PC-3 (cell line): ENCODE data around the gene MRPL48. TPM values are rescaled to one million over a fixed set of nuclear protein-coding genes. Genes with fewer than 3 reads are reported as not detected.

Experiments used
- ATAC-seq: fragments of 200-7000 bp; cut with Tn5 transposase; 2 replicates; pipeline ENCODE4 v1.9.1; 2020; ENCODE audit warnings: mild to moderate bottlenecking, moderate library complexity
- BruUV-seq: library from RNA; stranded (reverse); fragments of 400-500 nt; replicated peaks from 2 replicates; lab custom pipeline; 2021; lab: Mats Ljungman, UMichigan
- CTCF ChIA-PET: fragments of 300-600 bp; sonication (Branson Sonifier 250); formaldehyde crosslinking; loops from one replicate; lab custom pipeline; 2022; ENCODE audit warnings: antibody characterized with exemption; lab: Charles Lee
- POLR2A ChIA-PET: fragments of 300-600 bp; sonication (Branson Sonifier 250); formaldehyde crosslinking; loops from one replicate; lab custom pipeline; 2022; ENCODE audit warnings: antibody characterized with exemption; ENCODE audit not compliant: unreplicated experiment; lab: Charles Lee
- DNase-seq: peaks from one replicate; pipeline ENCODE4 v3.0.0-alpha.2; 2015
- H2AFZ ChIP-seq: fragments of 300-600 bp; sonication (generic); 2 replicates; pipeline ENCODE4 v1.6.0; 2016; ENCODE audit warnings: antibody characterized with exemption, low read length
- H3F3A ChIP-seq: fragments of 300-600 bp; sonication (generic); one replicate; pipeline ENCODE4 v1.6.0; 2017; ENCODE audit warnings: antibody characterized with exemption, low read length, control low read depth, mild to moderate bottlenecking; ENCODE audit not compliant: unreplicated experiment
- H3K27ac ChIP-seq: fragments of 300-600 bp; sonication (generic); 2 replicates; pipeline ENCODE4 v1.5.1; 2016; ENCODE audit warnings: mild to moderate bottlenecking, low read length
- H3K27me3 ChIP-seq: fragments of 300-600 bp; sonication (generic); 2 replicates; pipeline ENCODE4 v1.6.1; 2016; ENCODE audit warnings: low read length, mixed read lengths
- H3K36me3 ChIP-seq: fragments of 300-600 bp; sonication (generic); 2 replicates; pipeline ENCODE4 v1.6.1; 2016; ENCODE audit warnings: low read depth, mixed run types, low read length, mixed read lengths
- H3K4me1 ChIP-seq: fragments of 300-600 bp; sonication (generic); 2 replicates; pipeline ENCODE4 v1.5.1; 2016; ENCODE audit warnings: low read length; ENCODE audit not compliant: insufficient read depth
- H3K4me2 ChIP-seq: fragments of 300-600 bp; sonication (generic); 2 replicates; pipeline ENCODE4 v1.6.0; 2016; ENCODE audit warnings: low read length
- H3K4me3 ChIP-seq: fragments of 300-600 bp; sonication (generic); 2 replicates; pipeline ENCODE4 v1.5.1; 2016; ENCODE audit warnings: mild to moderate bottlenecking, low read length, mixed read lengths
- H3K79me2 ChIP-seq: fragments of 300-600 bp; sonication (generic); 2 replicates; pipeline ENCODE4 v1.6.1; 2017; ENCODE audit warnings: low read length, mixed read lengths
- H3K9ac ChIP-seq: fragments of 300-600 bp; sonication (generic); 2 replicates; pipeline ENCODE4 v1.6.0; 2016; ENCODE audit warnings: mild to moderate bottlenecking, low read length
- H3K9me2 ChIP-seq: fragments of 300-600 bp; sonication (generic); replicated peaks from 2 replicates; pipeline ENCODE4 v1.6.1; 2016; ENCODE audit warnings: mixed run types, low read length, mixed read lengths
- H3K9me3 ChIP-seq: fragments of 300-600 bp; sonication (generic); 2 replicates; pipeline ENCODE4 v1.6.1; 2016; ENCODE audit warnings: low read length, mixed read lengths
- H4K20me1 ChIP-seq: fragments of 300-600 bp; sonication (generic); 2 replicates; pipeline ENCODE4 v1.6.1; 2016; ENCODE audit warnings: low read length, mixed read lengths
- CTCF ChIP-seq: fragments of 300-600 bp; sonication (generic); conservative IDR thresholded peaks from 2 replicates; pipeline ENCODE4 v1.5.1; 2017; ENCODE audit warnings: antibody characterized with exemption, low read depth, mild to moderate bottlenecking, low read length
- EZH2 ChIP-seq: fragments of 300-600 bp; sonication (generic); IDR thresholded peaks from one replicate; pipeline ENCODE4 v1.6.1; 2017; ENCODE audit warnings: antibody characterized with exemption, mild to moderate bottlenecking, low read length; ENCODE audit not compliant: unreplicated experiment
- EZH2phosphoT487 ChIP-seq: fragments of 300-600 bp; sonication (generic); IDR thresholded peaks from 2 replicates; pipeline ENCODE4 v1.6.1; 2018; ENCODE audit warnings: mild to moderate bottlenecking, antibody characterized with exemption, low read length, borderline replicate concordance
- intact Hi-C: fragments of 100-400 bp; cut with micrococcal nuclease; formaldehyde crosslinking; loops from 2 replicates; pipeline ENCODE4 v1.9.0; 2023
- total RNA-seq: library from RNA; depleted of rRNA; stranded (reverse); fragments of >200 nt; gene quantifications from 2 replicates; pipeline ENCODE4 v1.2.3, GENCODE V29; 2014

The MRPL48 gene
- total RNA-seq, 1 experiment from 2014 or later, result 80.8 TPM

GRCh38 chr11:73859671-73860070, 72.0 kb downstream of the MRPL48 start:
- Histone ChIP-seq H3K27ac (no peak overlapping the region), H3K9me2 (no peaks in the 10 kb centered on the region), H3K4me1 (peaks cover 1% of the 10 kb centered on the region; the same call in 1 of the 2 replicates), H3K79me2 (no peaks in the 10 kb centered on the region), H3K4me2 (no peak overlapping the region), H4K20me1 (no peaks in the 10 kb centered on the region), H3K27me3 (no peaks in the 10 kb centered on the region), H2AFZ (no peak overlapping the region), H3K9ac (no peak overlapping the region), H3F3A (peaks cover 2% of the 10 kb centered on the region), H3K36me3 (peaks cover 8% of the 10 kb centered on the region; the same call in 1 of the 2 replicates), H3K9me3 (no peaks in the 10 kb centered on the region), H3K4me3 (no peak overlapping the region)
- BruUV-seq, result no TSS peak
- ATAC-seq (no peak), DNase-seq (no peak)
- ChIA-PET CTCF (no interaction called here), POLR2A (no interaction called here)
- intact Hi-C loops, result no loop called here
- no peak for TF ChIP-seq EZH2phosphoT487
- no peak for TF ChIP-seq CTCF
- no peak for TF ChIP-seq EZH2

- no peaks in the 10 kb centered on the region for H3K4me1 ChIP-seq
- ChIA-PET CTCF (no interaction called here), POLR2A (no interaction called here)
- no peaks in the 10 kb centered on the region for H3K27me3 ChIP-seq
- no peak for DNase-seq
- no peak overlapping the region for H3K4me2 ChIP-seq
- no peak overlapping the region for H3K4me3 ChIP-seq
- TF ChIP-seq CTCF (no peak), EZH2phosphoT487 (no peak), EZH2 (no peak)
- H3K9me2 ChIP-seq, result no peaks in the 10 kb centered on the region
- no peaks in the 10 kb centered on the region for H3K9me3 ChIP-seq
- intact Hi-C loops, result no loop called here
- no TSS peak for BruUV-seq
- no peak overlapping the region for H3K9ac ChIP-seq
- no peak overlapping the region for H3K27ac ChIP-seq
- H4K20me1 ChIP-seq, result no peaks in the 10 kb centered on the region
- H3K79me2 ChIP-seq, result no peaks in the 10 kb centered on the region
- no peaks in the 10 kb centered on the region for H3F3A ChIP-seq
- no peak for ATAC-seq
- H2AFZ ChIP-seq, result no peak overlapping the region
- H3K36me3 ChIP-seq, result peaks cover 8% of the 10 kb centered on the region; the same call in 1 of the 2 replicates
Observed at GRCh38 chr11:73860202-73860601, 72.5 kb downstream of the MRPL48 start.

- intact Hi-C loops, result no loop called here
- Histone ChIP-seq H4K20me1 (no peaks in the 10 kb centered on the region), H3K27me3 (no peaks in the 10 kb centered on the region), H3K4me2 (no peak overlapping the region), H3F3A (no peaks in the 10 kb centered on the region), H3K79me2 (no peaks in the 10 kb centered on the region), H3K4me3 (no peak overlapping the region), H3K27ac (no peak overlapping the region), H3K9ac (no peak overlapping the region), H2AFZ (no peak overlapping the region), H3K4me1 (peaks cover 12% of the 10 kb centered on the region), H3K36me3 (peaks cover 8% of the 10 kb centered on the region; the same call in 1 of the 2 replicates), H3K9me2 (no peaks in the 10 kb centered on the region), H3K9me3 (no peaks in the 10 kb centered on the region)
- ATAC-seq (no peak), DNase-seq (no peak)
- no peak for TF ChIP-seq EZH2
- TF ChIP-seq EZH2phosphoT487, result no peak
- TF ChIP-seq CTCF, result no peak
- no TSS peak for BruUV-seq
- CTCF ChIA-PET, result no interaction called here
- POLR2A ChIA-PET, result no interaction called here
Observed at GRCh38 chr11:73862986-73863385, 75.3 kb downstream of the MRPL48 start.
